HG03025 (cell line): ENCODE data around the gene HAO2.
"Not testable (repeated sequence)": the region's sequence is repeated elsewhere in the genome, so short reads cannot be mapped to it uniquely, and the experiment has no call there.

Experiments used
- ATAC-seq: cut with Tn5 transposase; IDR thresholded peaks from one replicate; pipeline ENCODE4 v1.9.1; 2021; ENCODE audit warnings: mild to moderate bottlenecking, moderate library complexity; ENCODE audit not compliant: unreplicated experiment, low FRiP score

Gene HAO2

GRCh38 chr1:119376594-119376993 lies 8.0 kb downstream of the HAO2 start:
- no peak for ATAC-seq

DNA sequence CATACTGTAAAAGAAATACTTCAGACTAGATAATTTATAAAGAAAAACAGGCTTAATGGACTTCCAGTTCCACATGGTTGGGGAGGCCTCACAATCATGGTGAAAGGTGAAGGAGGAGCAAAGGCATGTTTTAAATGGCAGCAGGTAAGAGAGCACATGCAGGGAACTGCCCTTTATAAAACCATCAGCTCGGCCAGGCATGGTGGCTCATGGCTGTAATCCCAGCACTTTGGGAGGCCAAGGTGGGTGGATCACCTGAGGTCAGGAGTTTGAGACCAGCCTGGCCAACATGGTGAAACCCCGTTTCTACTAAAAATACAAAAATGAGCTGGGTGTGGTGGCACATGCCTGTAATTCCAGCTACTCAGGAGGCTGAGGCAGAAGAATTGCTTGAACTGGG lies 9.0 kb downstream of the HAO2 start:
- not testable (repeated sequence) for ATAC-seq

DNA sequence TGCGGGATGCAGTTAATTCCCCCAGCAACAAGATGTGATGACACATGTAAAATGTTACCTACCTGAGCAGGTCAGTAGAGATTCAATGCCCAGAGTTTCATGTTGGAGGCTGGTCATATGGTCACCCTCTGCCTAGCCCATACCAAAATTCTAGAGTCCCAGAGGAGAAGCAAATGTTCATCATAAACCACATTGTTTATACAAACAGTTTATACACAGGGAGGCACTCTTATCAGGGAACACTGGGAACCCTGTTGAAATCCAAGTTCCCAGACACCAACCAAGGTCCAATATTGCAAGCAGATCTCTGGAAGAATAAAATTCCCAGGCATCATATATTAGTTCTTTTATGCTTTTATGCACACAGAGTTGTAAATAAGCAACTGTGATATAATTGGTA lies 10.5 kb downstream of the HAO2 start:
- no peak for ATAC-seq

- no peak for ATAC-seq
Measured at GRCh38 chr1:119380304-119380703, 11.7 kb downstream of the HAO2 start.

DNA sequence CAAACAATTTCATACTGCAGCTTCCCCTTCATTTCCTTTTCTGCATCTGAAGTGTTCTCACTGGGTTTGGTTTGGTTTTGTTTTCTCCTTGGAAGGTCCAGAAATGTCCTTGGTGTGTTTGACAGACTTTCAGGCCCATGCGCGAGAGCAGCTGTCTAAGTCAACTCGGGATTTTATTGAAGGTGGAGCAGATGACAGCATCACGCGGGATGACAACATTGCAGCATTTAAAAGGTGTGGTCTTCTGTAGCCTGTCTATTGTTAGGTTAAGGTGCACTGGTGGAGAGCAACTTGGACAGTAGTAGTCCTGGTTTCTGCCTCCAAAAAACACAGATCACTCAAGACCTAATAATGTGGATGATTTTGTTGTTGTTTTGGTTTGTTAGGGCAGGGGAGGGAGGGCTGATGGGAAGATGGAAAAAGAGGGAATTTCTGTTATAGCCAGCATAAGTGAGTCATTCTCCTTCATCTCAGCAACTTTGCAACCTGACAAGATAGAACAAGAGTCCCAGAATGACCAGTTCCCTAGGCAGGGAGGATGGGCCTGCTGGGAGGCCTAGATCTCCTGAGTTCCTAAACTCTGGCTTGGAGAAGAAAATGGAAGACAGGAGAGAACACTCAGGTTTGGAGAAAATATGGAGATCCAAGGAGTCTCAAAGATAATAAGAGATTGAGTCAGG lies 12.5 kb downstream of the HAO2 start:
- ATAC-seq = no peak

DNA sequence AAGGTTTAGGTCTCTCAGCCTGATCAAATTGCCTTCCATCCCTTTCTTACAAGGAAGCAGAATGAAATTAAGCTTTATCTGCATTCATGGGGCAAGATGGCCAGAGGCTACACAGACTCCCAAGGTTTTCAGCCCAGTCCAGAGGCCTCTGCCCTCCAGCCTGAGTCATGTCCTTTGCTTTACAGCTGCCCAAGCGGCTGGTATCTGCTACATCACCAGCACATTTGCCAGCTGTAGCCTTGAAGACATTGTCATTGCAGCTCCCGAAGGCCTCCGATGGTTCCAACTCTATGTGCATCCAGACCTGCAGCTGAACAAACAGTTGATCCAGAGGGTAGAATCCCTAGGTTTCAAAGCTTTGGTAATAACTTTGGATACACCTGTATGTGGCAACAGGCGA lies 16.0 kb downstream of the HAO2 start:
- no peak for ATAC-seq

DNA sequence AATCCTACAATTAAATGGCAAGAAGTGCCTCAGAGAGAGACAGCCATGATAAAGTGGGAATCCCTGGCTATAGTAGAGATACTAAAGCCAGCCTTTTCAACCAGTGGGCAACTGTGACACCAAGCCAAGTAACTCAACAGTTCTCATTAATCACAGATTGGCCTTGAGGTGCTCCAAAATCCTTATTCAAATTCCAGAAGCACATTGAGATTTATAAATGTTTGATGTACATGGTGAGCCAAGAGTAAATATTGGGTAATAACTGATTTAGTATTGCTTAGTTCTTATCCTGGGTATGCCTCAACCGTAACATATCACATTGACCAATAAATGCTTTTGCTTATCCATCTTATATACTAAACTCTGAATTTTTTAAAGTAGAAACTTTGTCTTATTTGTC lies 17.1 kb downstream of the HAO2 start:
- ATAC-seq = no peak

GRCh38 chr1:119387858-119388257 lies 19.3 kb downstream of the HAO2 start:
- no peak for ATAC-seq

- no peak for ATAC-seq
Measured at GRCh38 chr1:119388450-119388849, 19.9 kb downstream of the HAO2 start.

- no peak for ATAC-seq
Measured at GRCh38 chr1:119390526-119390925, 21.9 kb downstream of the HAO2 start.

GRCh38 chr1:119391749-119392148 lies 23.2 kb downstream of the HAO2 start:
- no peak for ATAC-seq

- ATAC-seq = no peak
Measured at GRCh38 chr1:119394085-119394484, 25.5 kb downstream of the HAO2 start.

DNA sequence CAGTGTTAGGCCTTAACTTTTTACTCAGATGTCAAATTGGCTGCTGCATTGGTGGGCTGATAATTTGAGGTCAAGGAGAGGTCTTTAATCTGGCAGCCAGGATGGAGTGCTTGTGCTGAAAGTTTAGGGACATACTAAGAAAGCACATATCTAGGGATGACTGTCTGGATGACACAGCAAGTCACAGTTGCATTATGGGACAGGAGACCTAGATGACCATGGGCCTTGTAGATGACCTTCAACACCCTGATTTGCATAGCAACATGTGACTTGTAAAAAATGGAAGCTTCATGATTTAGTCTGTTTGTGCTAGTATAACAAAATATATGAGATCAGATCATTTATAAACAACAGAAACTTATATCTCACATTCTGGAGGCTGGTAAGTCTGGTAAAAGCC lies 28.4 kb downstream of the HAO2 start:
- ATAC-seq = no peak

- no peak for ATAC-seq
Measured at GRCh38 chr1:119397986-119398385, 29.4 kb downstream of the HAO2 start.

- no peak for ATAC-seq
Measured at GRCh38 chr1:119404736-119405135, 36.2 kb downstream of the HAO2 start.

DNA sequence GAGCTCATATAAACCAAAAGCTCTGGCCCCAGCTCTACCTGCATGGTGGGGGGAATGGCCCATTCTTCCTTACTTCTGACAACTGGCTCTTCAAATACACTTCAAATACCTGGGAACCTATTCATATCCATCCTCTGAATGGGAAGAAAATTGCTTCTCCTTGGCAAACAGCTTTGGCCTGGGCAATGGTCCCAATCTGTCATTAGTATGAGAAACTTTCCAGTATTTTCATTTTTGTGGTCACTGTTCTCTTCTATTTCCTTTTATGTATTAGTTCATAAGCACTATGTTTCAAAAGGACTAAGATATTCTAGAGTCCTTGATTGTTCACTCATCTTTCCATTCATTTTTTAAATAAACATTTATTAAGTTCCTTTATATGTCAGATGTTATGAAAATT lies 41.1 kb downstream of the HAO2 start:
- ATAC-seq = no peak

DNA sequence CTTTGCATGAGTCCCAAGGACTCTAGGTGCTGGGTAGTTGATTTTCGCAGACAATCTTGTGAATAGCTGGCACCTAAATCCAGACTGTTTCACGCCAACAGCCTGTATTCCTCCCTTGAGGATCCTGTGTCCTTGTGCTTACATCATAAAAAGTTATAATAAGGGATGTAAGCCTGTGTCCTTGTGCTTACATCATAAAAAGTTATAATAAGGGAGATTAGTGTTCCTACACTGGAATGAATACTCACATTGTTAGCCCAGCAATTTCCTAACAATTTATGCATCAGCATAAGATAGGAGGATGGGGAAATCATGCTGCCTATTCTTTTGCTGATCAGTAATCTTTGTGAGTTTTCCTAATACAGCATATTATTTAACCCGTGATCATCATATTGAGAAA lies 42.4 kb downstream of the HAO2 start:
- ATAC-seq = no peak

DNA sequence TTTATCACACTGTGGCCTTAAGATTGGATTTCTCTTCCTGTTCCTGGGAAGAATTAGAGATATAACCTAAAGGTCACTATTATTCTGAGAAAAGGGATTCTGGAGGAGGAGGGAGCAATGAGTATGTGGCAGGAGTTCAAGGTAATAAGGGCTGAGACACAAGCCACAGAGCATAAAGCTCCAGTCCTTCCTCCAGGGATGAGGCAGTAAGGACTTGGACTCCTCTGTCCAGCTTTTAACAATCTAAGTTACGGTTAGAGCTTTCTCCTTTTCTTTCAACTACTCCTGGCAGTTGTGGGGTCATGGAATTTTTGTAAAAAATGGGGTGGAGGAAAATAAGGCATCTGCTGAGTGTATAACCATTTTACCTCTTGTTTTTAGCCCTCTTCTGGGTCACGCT lies 46.4 kb downstream of the HAO2 start, which contains the start of gene HSD3B2:
HSD3B2 (plus strand) TSS at position 201 of the 400 bp plus-strand sequence. CDS start 270 bp downstream, outside the sequence.
- no peak for ATAC-seq

GRCh38 chr1:119416006-119416640 lies 47.5 kb downstream of the HAO2 start:
- no peak for ATAC-seq

DNA sequence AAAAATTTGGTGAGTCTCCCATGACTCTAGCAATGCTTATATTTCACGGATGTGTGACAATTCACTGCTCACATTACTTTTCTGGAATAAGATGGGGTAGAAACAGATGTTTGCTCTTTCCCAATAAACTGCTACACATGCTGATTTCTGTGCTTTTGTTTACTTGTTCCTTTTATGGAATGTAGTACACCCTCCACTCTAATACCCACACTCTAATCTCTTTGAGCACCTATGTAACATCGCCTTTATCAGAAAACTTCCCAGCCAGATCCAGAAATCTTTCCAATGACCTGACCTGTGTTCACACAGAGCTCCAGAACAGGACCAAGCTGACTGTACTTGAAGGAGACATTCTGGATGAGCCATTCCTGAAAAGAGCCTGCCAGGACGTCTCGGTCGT lies 50.5 kb downstream of the HAO2 start:
- ATAC-seq = no peak

DNA sequence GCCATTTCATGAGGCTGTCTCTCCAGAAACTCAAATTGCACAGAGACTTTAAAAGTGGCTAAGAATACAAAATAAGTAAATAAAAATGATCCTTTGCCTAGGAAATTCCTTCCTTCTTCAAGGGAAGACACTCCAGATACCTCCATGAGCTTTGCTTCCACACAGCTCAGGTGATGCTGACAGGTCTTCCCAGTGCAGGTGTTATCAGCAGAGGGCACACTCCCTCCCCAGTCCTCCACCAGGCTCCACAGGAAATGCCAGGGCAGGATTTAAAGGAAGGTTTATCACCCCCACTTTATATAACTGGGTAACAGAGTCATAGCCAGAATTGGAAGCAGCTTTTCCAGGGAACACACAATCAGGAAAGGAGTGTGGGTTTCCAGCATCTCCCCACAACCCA lies 52.1 kb downstream of the HAO2 start:
- ATAC-seq = no peak

DNA sequence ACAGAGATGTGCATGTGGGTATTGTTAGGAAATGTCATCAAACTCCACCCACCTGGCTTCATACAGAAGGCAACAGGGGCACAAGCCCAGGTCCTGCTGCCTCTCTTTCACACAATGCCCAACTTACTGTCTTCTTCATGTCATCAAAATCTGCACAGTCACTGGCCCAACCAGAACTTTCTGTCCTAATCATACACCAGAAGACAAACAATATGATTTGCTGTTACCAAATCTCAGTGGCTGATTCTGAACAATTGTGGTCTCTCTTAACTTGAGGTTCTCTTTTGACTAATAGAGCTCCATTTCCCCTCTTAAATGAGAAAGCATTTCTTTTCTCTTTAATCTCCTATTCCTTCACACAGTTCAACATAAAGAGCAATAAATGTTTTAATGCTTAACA lies 54.0 kb downstream of the HAO2 start:
- no peak for ATAC-seq
